K562 (cell line): ENCODE results near the gene MRPL10. TPM values are rescaled to one million over a fixed set of nuclear protein-coding genes. Genes with fewer than 3 reads are reported as not detected.
A peak's percentile ranks its signal among the peaks of the same experiment; 100 is the strongest.

Experiments
- CREB1 ChIP-seq, 2 experiments: sonication (generic) in 1 of 2; formaldehyde crosslinking in 1 of 2; IDR thresholded peaks; 2 replicates each; pipeline versions ENCODE4 v1.6.1 to v1.8.0; 2012 to 2022; ENCODE audit warnings: inconsistent platforms in 1 of 2, mild to moderate bottlenecking in 1 of 2, missing genetic modification reagents in 1 of 2, moderate library complexity in 1 of 2
- HDAC2 ChIP-seq: fragments of 450-650 bp; IDR thresholded peaks from 2 replicates; pipeline ENCODE4 v1.6.1; 2016; ENCODE audit warnings: mild to moderate bottlenecking
- MNT ChIP-seq, 2 experiments: fragments of 450-650 bp; conservative IDR thresholded peaks; 2 replicates each; pipeline ENCODE4 v1.6.1; 2017; ENCODE audit warnings: mild to moderate bottlenecking in 2 of 2, moderate library complexity in 2 of 2
- NCOA1 ChIP-seq: fragments of 450-650 bp; IDR thresholded peaks from 2 replicates; pipeline ENCODE4 v1.6.1; 2016; ENCODE audit warnings: low read depth
- NR2F6 ChIP-seq: fragments of 450-650 bp; formaldehyde crosslinking; IDR thresholded peaks from 2 replicates; pipeline ENCODE4 v1.4.0; 2020; ENCODE audit warnings: mild to moderate bottlenecking
- POLR2A ChIP-seq: fragments of 450-650 bp; conservative IDR thresholded peaks from 2 replicates; pipeline ENCODE4 v1.6.1; 2016
- PRDM10 ChIP-seq: fragments of 450-650 bp; IDR thresholded peaks from 2 replicates; pipeline ENCODE4 v1.6.1; 2018; ENCODE audit not compliant: partially characterized antibody
- TBL1XR1 ChIP-seq, 2 experiments: IDR thresholded peaks; 2 replicates each; pipeline ENCODE4 v1.6.1; 2012; ENCODE audit warnings: improper control_type of control experiment in 2 of 2, low read length in 2 of 2, mild to moderate bottlenecking in 1 of 2
- ZNF583 ChIP-seq: fragments of 250-450 bp; sonication (Bioruptor Pico); IDR thresholded peaks from 2 replicates; pipeline ENCODE4 v1.4.0; 2020
- polyA plus RNA-seq, 8 experiments: library from polyadenylated mRNA; depleted of rRNA in 4 of 8; stranded (reverse) in 5 of 8; unstranded in 3 of 8; fragments of >200 nt; fragmentation: Nextera tagmentation in 2 of 8; fragmentation: Illumina TruSeq in 1 of 8; extraction: Ambion mirVana in 2 of 8; extraction: Trizol in 1 of 8; gene quantifications; 2 replicates each; pipeline versions ENCODE4 v1.2.1 to v1.2.3, GENCODE V29; 2011 to 2014; ENCODE audit warnings: inconsistent platforms in 1 of 8, missing spikeins in 1 of 8
- total RNA-seq, 7 experiments: library from RNA; depleted of rRNA in 6 of 7; stranded (reverse); fragments of >200 nt in 6 of 7; fragmentation: Illumina TruSeq in 2 of 7; extraction: Trizol in 2 of 7; gene quantifications; 2 replicates each; pipeline versions ENCODE4 v1.2.1 to v1.2.3, GENCODE V29; 2011 to 2021; ENCODE audit warnings: low replicate concordance in 1 of 7
- TF ChIP-seq, protein P1 (sequence below), 2 experiments: fragments of 450-650 bp; IDR thresholded peaks; 2 replicates each; pipeline ENCODE4 v1.6.1; 2016; ENCODE audit warnings: mild to moderate bottlenecking in 2 of 2, borderline replicate concordance in 1 of 2, low read depth in 1 of 2, moderate library complexity in 1 of 2
- TF ChIP-seq, protein P2 (sequence below): sonication (generic); formaldehyde crosslinking; IDR thresholded peaks from 2 replicates; pipeline ENCODE4 v1.8.0; 2022; ENCODE audit warnings: missing genetic modification reagents, mild to moderate bottlenecking, moderate library complexity, borderline replicate concordance

The MRPL10 gene
- total and polyA plus RNA-seq, 9 of the 15 experiments (the other 6 are each of a cell fraction or from before 2014, with no cell fraction given): 27.8 to 105 (median 67.3) TPM

GRCh38 chr17:47877368-47878034 is 46.2 kb upstream of the MRPL10 start (continued):
- TF ChIP-seq, protein P1, sequence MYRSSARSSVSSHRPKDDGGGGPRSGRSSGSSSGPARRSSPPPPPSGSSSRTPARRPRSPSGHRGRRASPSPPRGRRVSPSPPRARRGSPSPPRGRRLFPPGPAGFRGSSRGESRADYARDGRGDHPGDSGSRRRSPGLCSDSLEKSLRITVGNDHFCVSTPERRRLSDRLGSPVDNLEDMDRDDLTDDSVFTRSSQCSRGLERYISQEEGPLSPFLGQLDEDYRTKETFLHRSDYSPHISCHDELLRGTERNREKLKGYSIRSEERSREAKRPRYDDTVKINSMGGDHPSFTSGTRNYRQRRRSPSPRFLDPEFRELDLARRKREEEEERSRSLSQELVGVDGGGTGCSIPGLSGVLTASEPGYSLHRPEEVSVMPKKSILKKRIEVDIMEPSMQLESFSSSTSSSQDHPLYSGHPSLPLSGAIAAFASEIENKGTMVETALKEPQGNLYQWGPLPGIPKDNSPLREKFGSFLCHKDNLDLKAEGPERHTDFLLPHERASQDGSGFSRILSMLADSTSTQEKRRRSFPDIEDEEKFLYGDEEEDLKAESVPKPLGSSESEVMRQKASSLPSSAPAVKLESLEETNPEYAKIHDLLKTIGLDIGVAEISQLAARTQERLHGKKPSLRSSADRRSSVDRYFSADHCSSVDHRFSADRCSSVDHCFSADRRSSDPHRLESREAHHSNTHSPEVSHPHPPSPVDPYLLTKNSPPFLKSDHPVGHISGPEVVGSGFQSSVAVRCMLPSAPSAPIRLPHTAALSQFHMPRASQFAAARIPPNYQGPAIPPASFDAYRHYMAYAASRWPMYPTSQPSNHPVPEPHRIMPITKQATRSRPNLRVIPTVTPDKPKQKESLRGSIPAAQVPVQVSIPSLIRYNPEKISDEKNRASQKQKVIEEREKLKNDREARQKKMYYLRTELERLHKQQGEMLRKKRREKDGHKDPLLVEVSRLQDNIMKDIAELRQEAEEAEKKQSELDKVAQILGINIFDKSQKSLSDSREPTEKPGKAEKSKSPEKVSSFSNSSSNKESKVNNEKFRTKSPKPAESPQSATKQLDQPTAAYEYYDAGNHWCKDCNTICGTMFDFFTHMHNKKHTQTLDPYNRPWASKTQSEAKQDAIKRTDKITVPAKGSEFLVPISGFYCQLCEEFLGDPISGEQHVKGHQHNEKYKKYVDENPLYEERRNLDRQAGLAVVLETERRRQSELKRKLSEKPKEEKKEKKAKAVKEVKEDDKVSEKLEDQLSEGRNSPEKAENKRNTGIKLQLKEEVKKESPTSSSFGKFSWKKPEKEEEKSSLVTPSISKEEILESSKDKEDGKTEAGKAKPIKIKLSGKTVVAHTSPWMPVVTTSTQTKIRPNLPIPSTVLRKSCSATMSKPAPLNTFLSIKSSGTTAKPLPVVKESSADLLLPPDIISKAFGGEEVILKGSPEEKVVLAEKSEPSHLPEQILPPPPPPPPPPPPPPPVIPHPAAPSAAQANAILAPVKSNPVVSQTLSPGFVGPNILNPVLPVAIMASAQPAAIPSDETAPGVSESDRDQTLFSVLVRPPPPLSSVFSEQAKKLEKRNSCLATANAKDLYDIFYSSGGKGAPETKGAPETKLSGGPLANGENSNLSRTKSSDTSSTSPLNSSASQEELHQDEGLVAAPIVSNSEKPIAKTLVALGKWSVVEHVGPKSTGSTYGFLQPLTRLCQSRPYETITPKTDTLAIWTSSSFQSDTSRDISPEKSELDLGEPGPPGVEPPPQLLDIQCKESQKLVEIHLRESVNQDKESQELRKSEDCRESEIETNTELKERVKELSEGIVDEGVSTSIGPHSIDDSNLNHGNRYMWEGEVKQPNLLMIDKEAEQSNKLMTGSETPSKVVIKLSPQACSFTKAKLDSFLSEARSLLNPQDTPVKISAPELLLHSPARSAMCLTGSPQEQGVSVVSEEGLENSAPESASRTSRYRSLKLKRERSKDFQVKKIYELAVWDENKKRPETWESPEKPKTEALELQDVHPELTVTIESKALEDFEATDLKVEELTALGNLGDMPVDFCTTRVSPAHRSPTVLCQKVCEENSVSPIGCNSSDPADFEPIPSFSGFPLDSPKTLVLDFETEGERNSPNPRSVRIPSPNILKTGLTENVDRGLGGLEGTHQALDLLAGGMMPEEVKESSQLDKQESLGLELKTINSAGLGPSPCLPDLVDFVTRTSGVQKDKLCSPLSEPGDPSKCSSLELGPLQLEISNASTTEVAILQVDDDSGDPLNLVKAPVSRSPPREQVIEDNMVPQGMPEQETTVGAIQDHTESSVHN (IDR thresholded peaks at IDR 0.05; ENCODE audit: borderline replicate concordance in 1 of 2, low read depth in 1 of 2): no peak
- peak in 1 of 2 experiments; percentile 50; a peak in 1 of 4 replicates for TF ChIP-seq MNT (conservative IDR thresholded peaks at IDR 0.05)
- TF ChIP-seq HDAC2: peak; percentile 91; the same call in 1 of the 2 replicates
- peak; percentile 58 for TF ChIP-seq PRDM10
- TF ChIP-seq POLR2A: no peak
- TF ChIP-seq NCOA1: peak; percentile 82
- no peak for TF ChIP-seq NR2F6 (CRISPR knock-in tag)
- TF ChIP-seq TBL1XR1 (IDR thresholded peaks at IDR 0.05; ENCODE audit: low read length in 2 of 2): peak; percentile 87 to 99
- no peak for TF ChIP-seq ZNF583
- TF ChIP-seq, protein P2, sequence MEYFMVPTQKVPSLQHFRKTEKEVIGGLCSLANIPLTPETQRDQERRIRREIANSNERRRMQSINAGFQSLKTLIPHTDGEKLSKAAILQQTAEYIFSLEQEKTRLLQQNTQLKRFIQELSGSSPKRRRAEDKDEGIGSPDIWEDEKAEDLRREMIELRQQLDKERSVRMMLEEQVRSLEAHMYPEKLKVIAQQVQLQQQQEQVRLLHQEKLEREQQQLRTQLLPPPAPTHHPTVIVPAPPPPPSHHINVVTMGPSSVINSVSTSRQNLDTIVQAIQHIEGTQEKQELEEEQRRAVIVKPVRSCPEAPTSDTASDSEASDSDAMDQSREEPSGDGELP (CRISPR knock-in tag): peak; percentile 81
- TF ChIP-seq CREB1 (IDR thresholded peaks at IDR 0.05): no peak
- no peak for TF ChIP-seq CREB1 (CRISPR knock-in tag; IDR thresholded peaks at IDR 0.05)
